GM19467 (cell line): ENCODE data around the gene TBC1D2.
"Not testable (repeated sequence)": the region's sequence is repeated elsewhere in the genome, so short reads cannot be mapped to it uniquely, and the experiment has no call there.

ENCODE experiments used
- ATAC-seq: cut with Tn5 transposase; IDR thresholded peaks from one replicate; pipeline ENCODE4 v1.9.1; 2021; ENCODE audit warnings: mild to moderate bottlenecking, moderate library complexity; ENCODE audit not compliant: unreplicated experiment

TBC1D2 gene, protein sequence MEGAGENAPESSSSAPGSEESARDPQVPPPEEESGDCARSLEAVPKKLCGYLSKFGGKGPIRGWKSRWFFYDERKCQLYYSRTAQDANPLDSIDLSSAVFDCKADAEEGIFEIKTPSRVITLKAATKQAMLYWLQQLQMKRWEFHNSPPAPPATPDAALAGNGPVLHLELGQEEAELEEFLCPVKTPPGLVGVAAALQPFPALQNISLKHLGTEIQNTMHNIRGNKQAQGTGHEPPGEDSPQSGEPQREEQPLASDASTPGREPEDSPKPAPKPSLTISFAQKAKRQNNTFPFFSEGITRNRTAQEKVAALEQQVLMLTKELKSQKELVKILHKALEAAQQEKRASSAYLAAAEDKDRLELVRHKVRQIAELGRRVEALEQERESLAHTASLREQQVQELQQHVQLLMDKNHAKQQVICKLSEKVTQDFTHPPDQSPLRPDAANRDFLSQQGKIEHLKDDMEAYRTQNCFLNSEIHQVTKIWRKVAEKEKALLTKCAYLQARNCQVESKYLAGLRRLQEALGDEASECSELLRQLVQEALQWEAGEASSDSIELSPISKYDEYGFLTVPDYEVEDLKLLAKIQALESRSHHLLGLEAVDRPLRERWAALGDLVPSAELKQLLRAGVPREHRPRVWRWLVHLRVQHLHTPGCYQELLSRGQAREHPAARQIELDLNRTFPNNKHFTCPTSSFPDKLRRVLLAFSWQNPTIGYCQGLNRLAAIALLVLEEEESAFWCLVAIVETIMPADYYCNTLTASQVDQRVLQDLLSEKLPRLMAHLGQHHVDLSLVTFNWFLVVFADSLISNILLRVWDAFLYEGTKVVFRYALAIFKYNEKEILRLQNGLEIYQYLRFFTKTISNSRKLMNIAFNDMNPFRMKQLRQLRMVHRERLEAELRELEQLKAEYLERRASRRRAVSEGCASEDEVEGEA

DNA sequence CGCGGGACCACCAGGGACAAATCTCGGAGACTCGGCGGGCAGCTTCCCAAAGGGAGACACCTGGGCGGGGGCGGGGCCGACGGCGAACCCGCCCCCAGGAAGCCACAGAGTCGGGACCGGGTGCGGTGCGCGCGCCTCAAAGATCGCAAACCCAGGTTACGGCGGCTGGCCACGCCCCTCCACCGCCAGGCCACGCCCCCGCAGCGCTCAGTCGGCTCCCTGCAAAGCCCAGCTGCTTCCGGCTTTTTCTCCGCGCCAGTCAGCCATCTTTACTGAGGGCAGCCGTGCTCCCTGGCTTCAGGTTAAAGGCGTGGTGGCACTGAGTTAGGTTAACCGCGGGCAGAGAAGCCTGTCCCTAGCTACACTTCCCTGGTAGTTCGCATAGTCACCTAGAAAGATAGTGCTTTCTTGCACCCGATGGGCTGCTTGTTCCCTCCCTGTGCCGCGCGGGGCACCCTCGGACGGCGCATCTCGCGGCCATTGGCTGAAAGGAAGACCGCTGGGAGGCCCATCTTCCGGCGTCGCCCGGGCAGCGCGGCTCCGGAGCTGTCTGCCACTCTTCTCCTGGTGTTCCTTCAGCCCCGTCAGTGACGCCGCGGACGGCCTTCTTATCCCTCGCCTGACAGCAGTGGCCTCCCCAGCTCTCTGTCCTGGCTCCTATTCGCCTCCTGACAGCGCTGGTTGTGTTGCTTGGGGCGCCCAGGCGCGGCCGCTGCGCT lies at the start of gene TBC1D2:
Gene TBC1D2 (minus strand): TSS at position 72 of the 719 bp plus-strand sequence. CDS start 108 bp downstream, outside the sequence.
- peak; percentile 80 for ATAC-seq

DNA sequence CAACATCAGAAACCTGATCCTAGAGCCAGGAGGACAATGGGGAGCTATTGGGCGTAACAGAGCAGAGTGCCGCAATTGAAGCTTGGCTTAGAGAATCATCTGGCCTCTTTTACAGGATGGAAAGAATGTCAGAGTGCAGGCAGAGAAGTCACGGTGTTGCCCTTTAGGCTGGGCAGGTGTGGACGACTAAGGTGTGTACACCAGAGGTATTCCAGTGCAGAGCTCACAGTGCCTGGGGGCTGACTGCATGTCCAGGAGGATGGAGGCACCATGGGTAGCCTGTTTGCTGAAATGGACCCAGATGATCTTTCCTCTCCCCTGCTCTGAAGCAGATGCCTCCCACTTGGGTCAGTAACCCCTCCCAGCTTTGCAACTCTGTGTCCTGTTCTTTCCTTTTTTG lies 48.9 kb upstream of the TBC1D2 start:
- ATAC-seq: no peak

DNA sequence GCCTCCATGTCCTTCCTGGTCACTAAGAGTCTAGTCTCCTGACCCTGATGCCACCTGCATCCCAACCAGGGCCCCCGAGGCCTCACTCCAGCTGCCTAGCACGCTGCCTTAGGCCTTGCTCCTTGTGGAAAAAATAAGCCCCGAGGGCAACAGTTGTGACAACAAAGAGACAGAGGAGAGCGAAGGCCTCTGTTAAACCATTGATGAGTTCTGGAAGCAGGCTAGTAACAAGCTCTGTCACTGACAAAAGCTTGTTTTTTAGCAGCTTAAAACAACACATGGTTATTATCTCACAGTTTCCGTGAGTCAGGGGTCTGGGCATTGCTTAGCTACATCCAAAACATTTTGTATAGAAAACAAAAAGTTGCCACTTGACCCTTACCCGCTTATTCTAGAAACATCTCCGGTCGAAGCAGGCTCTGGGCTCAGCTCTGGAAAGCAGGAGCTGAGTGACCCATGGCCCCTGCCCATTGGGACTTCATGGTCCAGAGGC lies 48.2 kb upstream of the TBC1D2 start:
- ATAC-seq: no peak

DNA sequence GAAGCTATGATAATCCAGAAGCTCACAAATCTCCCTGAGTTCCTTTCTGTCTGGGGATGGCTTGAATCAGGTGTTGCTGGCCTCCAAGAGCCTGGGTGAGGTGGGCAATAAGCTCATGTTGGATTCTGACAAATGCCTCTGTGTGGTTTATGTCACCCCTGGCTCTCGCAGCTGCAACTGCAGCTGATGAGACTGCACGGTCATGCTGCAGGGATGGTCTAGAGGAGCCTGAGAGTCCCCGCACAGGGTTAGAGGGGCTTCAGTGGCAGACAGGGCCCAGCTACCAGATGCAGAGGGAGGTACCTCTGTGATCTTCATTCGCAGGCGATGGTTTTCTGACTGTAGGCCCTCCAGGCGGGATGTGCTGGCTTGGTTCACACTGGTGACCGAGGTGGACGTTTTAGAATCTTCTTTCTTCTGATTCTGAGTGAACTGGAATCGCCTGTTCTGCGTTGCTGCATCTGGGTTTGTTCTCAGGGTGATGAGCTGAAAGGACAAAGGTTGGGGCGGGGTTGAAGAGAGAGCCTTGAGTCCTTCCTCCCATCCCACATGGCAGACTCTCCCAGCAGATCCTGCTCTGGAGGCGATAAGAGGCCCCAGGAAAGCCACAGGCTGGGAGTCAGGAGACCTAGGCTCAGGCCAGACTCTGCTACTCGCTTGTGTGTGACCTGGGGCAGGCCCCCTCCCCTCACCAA lies 47.6 kb upstream of the TBC1D2 start:
- no peak for ATAC-seq

DNA sequence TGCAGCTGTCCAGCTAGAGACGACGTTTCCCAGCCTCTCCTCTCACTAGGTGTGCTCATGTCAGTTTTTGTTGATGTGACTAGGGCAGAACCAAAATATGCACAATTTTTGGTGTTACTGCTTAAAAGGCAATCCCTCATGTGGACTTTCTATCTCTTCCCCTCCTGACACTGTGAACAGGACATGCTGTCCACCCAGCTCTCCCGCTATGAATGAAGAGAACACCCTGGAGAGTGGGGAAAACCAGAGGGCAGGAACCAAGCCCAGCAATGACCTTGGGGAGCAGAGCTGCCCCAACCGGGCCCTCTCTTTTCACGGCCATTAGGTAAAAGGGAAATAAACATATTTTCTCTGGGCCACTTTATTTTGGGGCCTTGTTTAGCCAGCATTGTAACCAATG lies 46.7 kb upstream of the TBC1D2 start:
- ATAC-seq: no peak

DNA sequence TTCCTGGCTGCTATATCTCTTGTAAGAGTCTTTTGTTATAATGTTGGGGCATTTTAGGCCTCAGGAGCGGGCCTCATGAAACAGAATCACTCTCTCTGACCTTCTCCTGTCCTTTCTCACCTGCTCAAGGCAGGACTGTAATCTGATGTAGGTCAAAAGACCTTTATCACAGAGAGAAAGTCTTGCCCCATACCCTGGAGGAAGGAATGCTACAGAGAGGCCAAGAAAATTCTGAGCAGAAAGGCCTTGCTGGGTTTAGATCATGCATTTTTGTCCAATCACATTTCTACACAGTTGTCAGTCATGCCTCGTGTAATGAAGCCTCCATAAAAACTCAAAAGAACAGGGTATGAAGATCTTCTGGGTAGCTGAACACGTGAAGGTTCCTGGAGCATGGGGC lies 45.2 kb upstream of the TBC1D2 start:
- no peak for ATAC-seq

DNA sequence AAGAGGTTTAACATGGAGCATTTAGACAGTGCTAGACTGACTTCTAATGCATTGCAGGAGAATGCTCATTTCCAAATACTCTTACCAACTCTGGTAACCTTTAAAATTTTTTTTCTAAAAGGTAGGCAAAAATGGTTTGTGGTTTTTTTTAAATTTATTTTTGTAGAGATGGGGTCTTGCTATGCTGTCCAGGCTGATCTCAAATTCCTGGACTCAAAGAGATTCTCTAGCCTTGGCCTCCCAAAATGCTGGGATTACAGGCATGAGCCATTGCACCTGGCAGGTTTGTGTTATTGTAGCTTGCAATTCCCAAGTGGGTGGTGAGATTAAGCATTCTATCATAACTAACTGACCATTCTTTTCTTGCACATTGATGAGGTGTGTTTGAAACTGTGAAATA lies 43.0 kb upstream of the TBC1D2 start:
- ATAC-seq: no peak

DNA sequence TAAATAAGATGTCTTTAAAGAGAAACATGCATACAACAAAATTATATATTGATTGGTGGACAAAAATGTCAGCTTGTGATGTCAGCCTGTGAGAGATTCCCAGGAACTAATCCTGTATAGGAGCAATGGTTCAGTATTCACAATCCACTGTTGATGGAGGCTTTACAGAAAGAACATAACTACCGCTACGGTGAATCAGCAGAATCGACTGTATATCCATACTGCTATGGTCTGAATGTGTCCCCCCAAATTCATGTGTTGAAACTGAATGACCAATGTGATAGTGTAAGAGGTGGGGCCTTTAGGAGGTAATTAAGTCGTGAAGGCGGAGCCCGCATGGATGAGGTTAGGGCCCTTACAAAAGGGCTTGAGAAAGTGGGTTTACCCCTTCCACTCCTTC lies 40.4 kb upstream of the TBC1D2 start:
- ATAC-seq: no peak

DNA sequence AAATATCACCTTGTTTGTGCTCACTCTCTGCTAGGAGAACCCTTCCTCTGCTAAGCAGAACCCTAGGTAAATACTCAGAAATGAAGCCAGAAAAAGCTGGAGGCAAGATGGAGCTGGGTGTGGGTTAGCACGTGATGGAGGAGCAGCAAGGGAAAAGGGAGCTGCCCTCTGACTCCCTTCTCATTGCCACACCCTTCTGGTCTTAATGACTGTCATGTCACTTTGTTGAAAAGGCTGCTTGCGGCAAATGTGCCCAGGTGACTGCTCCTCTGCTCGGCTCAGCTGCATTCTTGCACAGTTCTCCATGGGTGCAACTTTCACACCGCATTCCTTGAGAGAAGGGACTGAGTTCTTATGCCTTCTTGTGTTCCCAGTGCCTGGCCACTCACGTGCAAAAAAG lies 36.4 kb upstream of the TBC1D2 start:
- ATAC-seq: no peak

DNA sequence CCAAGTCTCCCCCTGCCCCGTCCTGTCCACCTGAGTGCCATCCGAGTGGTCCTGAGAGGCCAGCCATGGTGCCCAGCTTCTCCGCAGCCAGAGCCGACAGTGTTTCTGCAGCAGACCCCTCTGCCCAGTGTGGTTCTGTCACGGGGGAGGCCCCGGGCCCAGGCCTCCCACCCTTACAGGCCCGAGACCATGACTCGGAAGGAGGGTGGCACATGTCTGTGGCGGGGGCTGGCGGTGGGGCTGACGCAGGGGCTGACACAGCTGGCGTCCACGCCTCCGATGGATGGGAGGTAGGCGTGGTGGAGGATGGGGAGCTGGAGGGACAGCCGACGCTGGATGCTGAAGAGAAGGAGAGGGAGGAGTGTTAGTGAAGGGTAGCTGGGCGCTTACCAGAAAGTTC lies 35.0 kb upstream of the TBC1D2 start:
- no peak for ATAC-seq

DNA sequence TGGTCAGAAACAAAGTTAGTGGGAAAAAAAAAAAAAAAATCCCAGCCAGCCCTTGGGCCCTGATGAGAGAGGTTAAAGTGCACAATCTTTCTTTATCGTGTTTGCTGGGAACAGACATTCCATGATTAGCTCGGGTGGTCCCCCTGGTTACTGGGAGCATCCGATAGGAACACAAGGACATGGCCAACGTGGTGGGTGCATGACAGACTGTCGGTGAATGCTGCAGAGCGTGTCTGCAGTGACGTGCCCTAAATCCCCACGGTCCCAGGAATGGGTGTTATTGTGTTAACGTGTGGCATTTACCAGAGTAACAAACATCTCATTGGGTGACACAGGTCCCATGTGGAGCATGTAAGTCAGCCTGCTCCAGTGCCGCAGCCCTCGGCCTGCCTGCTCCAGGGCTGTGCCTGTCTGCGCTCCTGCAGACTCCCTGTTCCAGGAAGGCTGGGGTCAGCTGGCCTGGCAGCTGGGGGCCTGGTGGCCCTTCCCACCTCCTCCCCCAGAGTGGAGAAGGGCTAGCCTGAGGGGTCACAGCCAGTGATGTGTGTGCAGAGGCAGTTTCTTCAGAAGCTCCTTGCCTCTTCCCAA lies 34.3 kb upstream of the TBC1D2 start:
- no peak for ATAC-seq

DNA sequence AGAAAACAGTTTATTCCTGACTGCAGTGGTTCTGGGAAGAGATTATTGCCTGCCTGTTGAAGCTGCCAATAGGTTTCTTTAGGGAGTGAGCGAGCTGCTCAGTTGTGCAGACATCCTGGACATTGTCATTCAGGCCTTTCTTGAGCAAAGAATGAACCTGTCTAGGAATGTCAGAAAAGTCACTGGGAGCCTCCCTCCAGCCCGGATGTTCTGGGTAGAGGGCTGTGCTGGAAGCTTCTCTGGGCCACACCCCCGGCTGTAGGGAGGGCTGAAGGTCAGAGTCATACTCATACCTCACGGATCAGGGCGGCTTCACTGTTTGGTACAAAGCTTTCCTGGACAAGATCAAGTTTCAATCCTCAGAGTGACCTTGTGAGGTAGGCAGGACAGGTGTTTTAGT lies 33.4 kb upstream of the TBC1D2 start:
- ATAC-seq: no peak

DNA sequence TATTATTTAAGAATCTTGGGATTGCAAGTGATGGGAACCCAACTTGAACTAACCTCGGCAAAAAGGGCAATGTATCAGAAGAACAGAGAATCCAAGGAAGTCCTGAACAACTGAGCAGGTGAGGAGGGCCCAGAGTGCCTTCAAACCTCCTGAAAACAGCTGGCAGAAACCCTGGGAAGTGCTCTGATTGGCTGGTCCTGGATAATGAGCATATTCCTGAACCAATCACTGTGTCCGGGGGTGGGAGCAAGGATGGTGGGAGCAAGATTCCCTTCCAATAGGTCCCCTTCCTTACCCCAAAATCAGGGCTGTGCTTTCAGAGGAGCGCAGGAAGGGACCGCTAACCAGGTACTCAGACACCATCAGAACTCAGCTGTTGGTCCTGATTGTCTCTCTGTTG lies 31.9 kb upstream of the TBC1D2 start:
- ATAC-seq: no peak

DNA sequence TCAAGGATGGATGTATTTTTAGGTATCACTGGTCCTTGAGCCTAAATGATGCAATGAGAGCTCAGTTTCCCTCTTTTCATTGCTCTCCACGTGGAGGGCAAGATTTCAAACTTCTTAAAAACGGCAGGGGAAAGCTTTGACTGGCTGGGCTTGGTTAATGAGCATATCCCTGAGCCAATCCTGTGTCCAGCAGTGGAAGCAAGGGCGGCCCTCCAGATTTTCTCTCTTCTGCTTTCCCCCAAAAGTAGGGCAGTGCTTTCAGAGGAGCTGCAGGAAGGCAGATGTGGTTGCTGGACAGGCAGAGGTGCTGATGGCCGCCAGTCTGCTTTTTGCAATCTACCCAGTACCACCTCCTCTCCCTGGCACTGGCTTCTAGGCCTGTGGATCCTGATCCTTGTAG lies 30.0 kb upstream of the TBC1D2 start:
- ATAC-seq: no peak

DNA sequence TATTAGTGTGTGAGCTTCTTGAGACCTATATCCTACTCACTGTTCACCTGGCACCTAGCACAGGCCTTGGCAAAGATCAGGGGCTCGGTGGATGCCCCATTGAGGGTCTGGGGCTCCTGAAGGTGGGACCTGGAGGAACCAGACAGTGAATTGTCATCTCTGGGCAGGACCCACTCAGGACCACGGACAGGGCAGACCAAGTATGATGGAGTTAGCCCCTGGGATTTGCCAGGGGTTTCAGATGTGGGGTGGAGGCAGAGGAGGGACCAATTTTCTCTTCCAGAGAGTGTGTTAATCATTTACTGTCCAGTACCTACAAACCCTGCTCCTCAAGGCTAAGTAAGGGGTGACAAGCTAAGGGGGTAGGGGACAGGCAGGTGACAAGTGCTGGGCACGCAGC lies 29.3 kb upstream of the TBC1D2 start:
- no peak for ATAC-seq

DNA sequence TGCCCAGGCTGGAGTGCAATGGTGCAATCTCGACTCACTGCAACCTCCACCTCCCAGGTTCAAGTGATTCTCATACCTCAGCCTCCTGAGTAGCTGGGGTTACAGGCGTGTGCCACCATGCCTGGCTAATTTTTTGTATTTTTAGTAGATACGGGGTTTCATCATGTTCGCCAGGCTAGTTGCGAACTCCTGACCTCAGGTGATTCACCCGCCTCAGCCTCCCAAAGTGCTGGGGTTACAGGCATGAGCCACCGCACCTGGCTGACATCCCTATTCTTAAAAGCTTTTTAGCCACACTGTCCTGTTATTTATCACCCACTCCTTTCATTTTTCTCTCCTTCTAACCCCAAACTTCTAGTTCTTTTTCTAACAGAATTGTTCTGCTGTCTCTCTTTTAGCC lies 27.7 kb upstream of the TBC1D2 start:
- not testable (repeated sequence) for ATAC-seq

DNA sequence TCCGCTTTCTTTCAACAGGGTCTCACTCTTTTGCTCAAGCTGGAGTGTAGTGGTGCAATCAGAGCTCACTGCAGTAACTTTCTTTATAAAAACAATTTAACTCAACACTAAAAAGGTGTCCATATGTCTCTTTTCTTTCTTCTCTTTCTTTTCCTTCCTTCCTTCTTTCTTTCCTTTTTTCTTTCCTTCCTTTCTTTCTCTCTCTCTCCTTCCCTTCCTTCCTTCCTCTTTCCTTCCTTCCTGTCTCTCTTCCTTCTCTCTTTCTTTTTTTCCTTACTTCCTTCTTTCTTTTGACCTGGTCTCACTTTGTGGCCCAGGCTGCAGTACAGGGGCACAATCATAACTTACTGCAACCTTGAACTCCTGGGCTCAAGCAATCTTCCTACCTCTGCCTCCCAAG lies 25.8 kb upstream of the TBC1D2 start:
- ATAC-seq: no peak

DNA sequence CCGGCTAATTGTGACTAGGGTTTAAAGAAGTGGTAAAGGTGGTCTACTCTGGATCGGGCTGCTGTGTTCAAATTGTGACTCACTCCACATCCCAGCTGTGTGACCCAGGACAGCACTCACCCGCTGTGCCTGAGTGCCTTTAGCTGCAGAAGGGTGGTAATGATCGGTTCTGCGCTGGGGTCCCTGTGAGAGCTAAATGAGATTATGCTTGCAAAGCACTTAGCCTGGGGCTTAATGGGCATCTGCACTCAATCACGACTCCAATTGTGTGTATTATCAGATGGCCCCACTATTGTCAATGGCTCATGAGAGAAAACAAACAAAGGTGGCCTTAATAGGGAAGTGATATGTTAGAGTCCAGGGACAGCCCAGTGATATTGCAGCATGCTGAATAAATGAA lies 25.1 kb upstream of the TBC1D2 start:
- ATAC-seq: no peak

DNA sequence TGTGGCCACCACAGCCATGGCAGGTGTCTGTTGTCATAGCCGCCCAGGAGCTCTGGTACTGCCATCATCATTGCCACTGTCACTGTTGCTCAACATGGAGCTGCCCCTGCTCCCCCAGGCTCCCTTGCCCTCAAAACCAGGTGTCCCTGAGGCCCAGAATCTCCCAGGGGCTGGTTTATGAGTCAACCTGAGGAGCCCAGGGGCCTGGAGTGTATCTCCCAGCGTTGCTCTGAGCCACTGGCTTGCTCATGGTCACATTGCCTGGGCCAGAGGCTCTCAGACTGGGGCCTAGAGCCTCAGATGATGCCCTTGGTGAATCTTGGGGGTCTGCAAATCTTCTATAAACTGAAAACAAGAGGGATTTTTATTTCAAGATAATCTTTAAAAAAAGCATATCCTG lies 24.7 kb upstream of the TBC1D2 start:
- ATAC-seq: no peak

DNA sequence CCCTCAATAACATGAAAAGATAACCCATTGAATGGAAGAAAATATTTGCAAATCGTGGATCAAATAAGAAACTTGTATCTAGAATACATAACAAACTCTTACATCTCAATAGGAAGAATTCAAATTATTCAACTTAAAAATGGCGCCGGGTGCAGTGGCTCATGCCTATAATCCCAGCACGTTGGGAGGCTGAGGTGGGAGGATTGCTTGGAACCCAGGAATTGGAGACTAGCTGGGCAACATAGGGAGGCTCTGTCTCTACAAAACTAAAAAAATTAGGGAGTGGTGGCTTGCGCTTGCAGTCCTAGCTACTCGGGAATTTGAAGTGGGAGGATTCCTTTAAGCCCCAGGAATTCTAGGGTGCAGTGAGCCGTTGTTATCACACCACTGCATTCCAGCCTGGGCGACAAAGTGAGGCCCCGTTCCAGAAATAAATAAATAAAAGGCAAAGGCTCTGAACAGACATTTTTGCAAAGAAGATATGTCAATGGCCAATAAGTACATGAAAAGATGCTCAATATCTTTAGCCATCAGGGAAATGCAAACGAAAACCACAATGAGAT lies 21.5 kb upstream of the TBC1D2 start:
- no peak for ATAC-seq
